SK-N-SH treated with all-trans-retinoic acid at 6 μM for 48 hours (cell line): ENCODE measurements around the gene POLR3A.

Experiments used
- ATAC-seq: fragments of 200-7000 bp; cut with Tn5 transposase; 3 replicates; pipeline ENCODE4 v1.9.1; 2020; ENCODE audit warnings: mild to moderate bottlenecking, moderate library complexity
- ARNTL ChIP-seq: fragments of 450-650 bp; formaldehyde crosslinking; IDR thresholded peaks from 2 replicates; pipeline ENCODE4 v1.5.0; 2020; ENCODE audit warnings: low read depth, mild to moderate bottlenecking, moderate library complexity, borderline replicate concordance
- BACH2 ChIP-seq: fragments of 250-450 bp; sonication (Bioruptor Pico); IDR thresholded peaks from 2 replicates; pipeline ENCODE4 v1.9.0; 2021; ENCODE audit warnings: mild to moderate bottlenecking, borderline replicate concordance
- CSDC2 ChIP-seq: fragments of 250-450 bp; sonication (Bioruptor Pico); IDR thresholded peaks from 2 replicates; pipeline ENCODE4 v1.5.0; 2020; ENCODE audit warnings: mild to moderate bottlenecking, moderate library complexity
- ESRRG ChIP-seq: fragments of 250-450 bp; sonication (Bioruptor Pico); IDR thresholded peaks from 2 replicates; pipeline ENCODE4 v1.6.1; 2021; ENCODE audit warnings: mild to moderate bottlenecking
- GLIS3 ChIP-seq: fragments of 250-450 bp; sonication (Bioruptor Pico); IDR thresholded peaks from 2 replicates; pipeline ENCODE4 v1.5.0; 2020; ENCODE audit warnings: mild to moderate bottlenecking, moderate library complexity
- ISL1 ChIP-seq: fragments of 250-450 bp; sonication (Bioruptor Pico); IDR thresholded peaks from 2 replicates; pipeline ENCODE4 v2.1.2; 2022; ENCODE audit warnings: mild to moderate bottlenecking, moderate library complexity
- OSR1 ChIP-seq: fragments of 250-450 bp; sonication (Bioruptor Pico); IDR thresholded peaks from 2 replicates; pipeline ENCODE4 v1.8.0; 2022; ENCODE audit warnings: moderate library complexity, mild to moderate bottlenecking, inconsistent platforms
- PATZ1 ChIP-seq: fragments of 250-450 bp; sonication (Bioruptor Pico); IDR thresholded peaks from 2 replicates; pipeline ENCODE4 v1.8.0; 2020; ENCODE audit warnings: mild to moderate bottlenecking, moderate library complexity, borderline replicate concordance
- POU6F1 ChIP-seq: fragments of 250-450 bp; sonication (Bioruptor Pico); IDR thresholded peaks from 2 replicates; pipeline ENCODE4 v1.8.0; 2021; ENCODE audit warnings: low read depth, mild to moderate bottlenecking, moderate library complexity, borderline replicate concordance
- PPARA ChIP-seq: fragments of 250-450 bp; sonication (Bioruptor Pico); IDR thresholded peaks from 2 replicates; pipeline ENCODE4 v1.5.0; 2020; ENCODE audit warnings: mild to moderate bottlenecking, borderline replicate concordance
- RARB ChIP-seq: fragments of 250-450 bp; sonication (Bioruptor Pico); IDR thresholded peaks from 2 replicates; pipeline ENCODE4 v1.8.0; 2021; ENCODE audit warnings: mild to moderate bottlenecking, moderate library complexity
- SNAI2 ChIP-seq: fragments of 250-450 bp; sonication (Bioruptor Pico); IDR thresholded peaks from 2 replicates; pipeline ENCODE4 v1.5.0; 2020; ENCODE audit warnings: mild to moderate bottlenecking, moderate library complexity
- TCF4 ChIP-seq: fragments of 250-450 bp; sonication (Bioruptor Pico); IDR thresholded peaks from 2 replicates; pipeline ENCODE4 v1.8.0; 2021; ENCODE audit warnings: mild to moderate bottlenecking, moderate library complexity, borderline replicate concordance
- TSHZ2 ChIP-seq: fragments of 250-450 bp; sonication (Bioruptor Pico); IDR thresholded peaks from 2 replicates; pipeline ENCODE4 v1.5.0; 2020; ENCODE audit warnings: mild to moderate bottlenecking, moderate library complexity
- ZC3H10 ChIP-seq: fragments of 250-450 bp; sonication (Bioruptor Pico); IDR thresholded peaks from 2 replicates; pipeline ENCODE4 v1.5.1; 2021; ENCODE audit warnings: mild to moderate bottlenecking, moderate library complexity
- ZFP3 ChIP-seq: fragments of 250-450 bp; sonication (Bioruptor Pico); IDR thresholded peaks from 2 replicates; pipeline ENCODE4 v1.5.0; 2020; ENCODE audit warnings: mild to moderate bottlenecking, moderate library complexity
- ZFP30 ChIP-seq: fragments of 450-650 bp; formaldehyde crosslinking; IDR thresholded peaks from 2 replicates; pipeline ENCODE4 v1.5.0; 2022; ENCODE audit warnings: mild to moderate bottlenecking, moderate library complexity
- ZNF565 ChIP-seq: fragments of 450-650 bp; formaldehyde crosslinking; conservative IDR thresholded peaks from 2 replicates; pipeline ENCODE4 v1.5.0; 2020; ENCODE audit warnings: low read depth, mild to moderate bottlenecking, moderate library complexity
- ZNF70 ChIP-seq: fragments of 450-650 bp; formaldehyde crosslinking; IDR thresholded peaks from 2 replicates; pipeline ENCODE4 v1.5.0; 2020; ENCODE audit warnings: mild to moderate bottlenecking, moderate library complexity
- ZNF8 ChIP-seq: fragments of 450-650 bp; formaldehyde crosslinking; IDR thresholded peaks from 2 replicates; pipeline ENCODE4 v1.5.0; 2020; ENCODE audit warnings: mild to moderate bottlenecking, moderate library complexity
- TF ChIP-seq, protein P1 (sequence below): fragments of 250-450 bp; sonication (Bioruptor Pico); IDR thresholded peaks from 2 replicates; pipeline ENCODE4 v1.5.1; 2021; ENCODE audit warnings: mild to moderate bottlenecking, moderate library complexity

POLR3A gene

GRCh38 chr10:77977016-77977415, 52.3 kb downstream of the POLR3A start:
- no peak for ATAC-seq
- TF ChIP-seq ZNF8 (no peak), RARB (no peak), POU6F1 (CRISPR knock-in tag) (no peak), SNAI2 (no peak), CSDC2 (no peak), ISL1 (CRISPR knock-in tag) (no peak), ESRRG (CRISPR knock-in tag) (no peak), TSHZ2 (no peak), PATZ1 (CRISPR knock-in tag) (no peak), ZNF70 (CRISPR knock-in tag) (no peak), OSR1 (no peak), ZNF565 (CRISPR knock-in tag) (no peak), GLIS3 (no peak), ARNTL (CRISPR knock-in tag) (no peak), BACH2 (no peak), ZC3H10 (CRISPR knock-in tag) (no peak), ZFP3 (no peak), TCF4 (CRISPR knock-in tag) (no peak)
- TF ChIP-seq, protein P1, sequence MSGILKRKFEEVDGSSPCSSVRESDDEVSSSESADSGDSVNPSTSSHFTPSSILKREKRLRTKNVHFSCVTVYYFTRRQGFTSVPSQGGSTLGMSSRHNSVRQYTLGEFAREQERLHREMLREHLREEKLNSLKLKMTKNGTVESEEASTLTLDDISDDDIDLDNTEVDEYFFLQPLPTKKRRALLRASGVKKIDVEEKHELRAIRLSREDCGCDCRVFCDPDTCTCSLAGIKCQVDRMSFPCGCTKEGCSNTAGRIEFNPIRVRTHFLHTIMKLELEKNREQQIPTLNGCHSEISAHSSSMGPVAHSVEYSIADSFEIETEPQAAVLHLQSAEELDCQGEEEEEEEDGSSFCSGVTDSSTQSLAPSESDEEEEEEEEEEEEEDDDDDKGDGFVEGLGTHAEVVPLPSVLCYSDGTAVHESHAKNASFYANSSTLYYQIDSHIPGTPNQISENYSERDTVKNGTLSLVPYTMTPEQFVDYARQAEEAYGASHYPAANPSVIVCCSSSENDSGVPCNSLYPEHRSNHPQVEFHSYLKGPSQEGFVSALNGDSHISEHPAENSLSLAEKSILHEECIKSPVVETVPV: no peak

GRCh38 chr10:77975086-77975666, 54.1 kb downstream of the POLR3A start:
- ATAC-seq: no peak
- no peak for TF ChIP-seq TCF4 (CRISPR knock-in tag)
- TF ChIP-seq CSDC2: no peak
- TF ChIP-seq RARB: no peak
- no peak for TF ChIP-seq ZNF8
- TF ChIP-seq ISL1 (CRISPR knock-in tag): no peak
- no peak for TF ChIP-seq PATZ1 (CRISPR knock-in tag)
- TF ChIP-seq GLIS3: no peak
- TF ChIP-seq POU6F1 (CRISPR knock-in tag): no peak
- TF ChIP-seq ESRRG (CRISPR knock-in tag): no peak
- no peak for TF ChIP-seq ZNF70 (CRISPR knock-in tag)
- TF ChIP-seq ZNF565 (CRISPR knock-in tag): no peak
- no peak for TF ChIP-seq PPARA (CRISPR knock-in tag)
- no peak for TF ChIP-seq ARNTL (CRISPR knock-in tag)
- no peak for TF ChIP-seq OSR1
- TF ChIP-seq ZFP30 (CRISPR knock-in tag): no peak
- no peak for TF ChIP-seq ZC3H10 (CRISPR knock-in tag)
- TF ChIP-seq TSHZ2: no peak
- TF ChIP-seq, protein P1: no peak
- TF ChIP-seq ZFP3: no peak
- TF ChIP-seq, all 23 proteins: peak for 0
